K562 (cell line): Measurements from ENCODE around the gene RCOR2. TPM values are rescaled to one million over a fixed set of nuclear protein-coding genes. Genes with fewer than 3 reads are reported as not detected.

Source experiments
- C11orf30 ChIP-seq: fragments of 450-650 bp; IDR thresholded peaks from 2 replicates; pipeline ENCODE4 v1.6.1; 2016; ENCODE audit warnings: low read depth, mild to moderate bottlenecking
- GABPA ChIP-seq: fragments of 200-800 bp; sonication (Bioruptor generic); conservative IDR thresholded peaks from 2 replicates; pipeline ENCODE4 v1.6.1; 2016; ENCODE audit warnings: low read depth, missing genetic modification characterization, missing compliant biosample characterization
- HNRNPK ChIP-seq: fragments of 200-400 bp; formaldehyde crosslinking; IDR thresholded peaks from one replicate; pipeline ENCODE4 v1.6.1; 2018; ENCODE audit warnings: mild to moderate bottlenecking, low read depth, low read length; ENCODE audit not compliant: poor library complexity, severe bottlenecking
- MECOM ChIP-seq: fragments of 250-450 bp; sonication (Bioruptor Pico); IDR thresholded peaks from 2 replicates; pipeline ENCODE4 v1.8.0; 2022; ENCODE audit warnings: inconsistent platforms
- POU5F1 ChIP-seq: fragments of 150-350 bp; IDR thresholded peaks from 2 replicates; pipeline ENCODE4 v1.6.1; 2014; ENCODE audit warnings: borderline replicate concordance, low read length, low read depth, mild to moderate bottlenecking; ENCODE audit not compliant: partially characterized antibody
- RBM25 ChIP-seq: fragments of 200-400 bp; formaldehyde crosslinking; IDR thresholded peaks from 2 replicates; pipeline ENCODE4 v1.6.1; 2018; ENCODE audit warnings: low read length, low read depth, moderate library complexity; ENCODE audit not compliant: severe bottlenecking
- RBM34 ChIP-seq: fragments of 200-400 bp; formaldehyde crosslinking; IDR thresholded peaks from 2 replicates; pipeline ENCODE4 v1.6.1; 2018; ENCODE audit warnings: low read length, borderline replicate concordance; ENCODE audit not compliant: insufficient read depth
- SP2 ChIP-seq: IDR thresholded peaks from 2 replicates; pipeline ENCODE4 v1.6.1; 2011; ENCODE audit warnings: mild to moderate bottlenecking, low read depth, low read length, moderate library complexity; ENCODE audit not compliant: poor library complexity, severe bottlenecking; ENCODE audit errors: extremely low read depth
- TARDBP ChIP-seq: fragments of 450-650 bp; IDR thresholded peaks from 2 replicates; pipeline ENCODE4 v1.6.1; 2016
- ZNF224 ChIP-seq: sonication (generic); formaldehyde crosslinking; IDR thresholded peaks from 2 replicates; pipeline ENCODE4 v1.8.0; 2022; ENCODE audit warnings: mild to moderate bottlenecking, missing genetic modification reagents
- ZNF75A ChIP-seq: fragments of 450-650 bp; formaldehyde crosslinking; IDR thresholded peaks from 2 replicates; pipeline ENCODE4 v1.4.0; 2020; ENCODE audit warnings: mild to moderate bottlenecking
- polyA plus RNA-seq, 8 experiments: library from polyadenylated mRNA; depleted of rRNA in 4 of 8; stranded (reverse) in 5 of 8; unstranded in 3 of 8; fragments of >200 nt; fragmentation: Nextera tagmentation in 2 of 8; fragmentation: Illumina TruSeq in 1 of 8; extraction: Ambion mirVana in 2 of 8; extraction: Trizol in 1 of 8; gene quantifications; 2 replicates each; pipeline versions ENCODE4 v1.2.1 to v1.2.3, GENCODE V29; 2011 to 2014; ENCODE audit warnings: inconsistent platforms in 1 of 8, missing spikeins in 1 of 8
- total RNA-seq, 7 experiments: library from RNA; depleted of rRNA in 6 of 7; stranded (reverse); fragments of >200 nt in 6 of 7; fragmentation: Illumina TruSeq in 2 of 7; extraction: Trizol in 2 of 7; gene quantifications; 2 replicates each; pipeline versions ENCODE4 v1.2.1 to v1.2.3, GENCODE V29; 2011 to 2021; ENCODE audit warnings: low replicate concordance in 1 of 7
- TF ChIP-seq, protein P1 (sequence below): fragments of 250-450 bp; sonication (Bioruptor Pico); IDR thresholded peaks from 2 replicates; pipeline ENCODE4 v1.9.0; 2021; ENCODE audit warnings: mild to moderate bottlenecking, inconsistent platforms
- TF ChIP-seq, protein P2 (sequence below): sonication (generic); formaldehyde crosslinking; IDR thresholded peaks from 2 replicates; pipeline ENCODE4 v1.4.0; 2020; ENCODE audit warnings: mild to moderate bottlenecking, missing genetic modification reagents

RCOR2 gene
- total and polyA plus RNA-seq, 9 of the 15 experiments (the other 6 are each of a cell fraction or from before 2014, with no cell fraction given) = 0.04 to 6.5 (median 2.5) TPM; not detected in 1

DNA sequence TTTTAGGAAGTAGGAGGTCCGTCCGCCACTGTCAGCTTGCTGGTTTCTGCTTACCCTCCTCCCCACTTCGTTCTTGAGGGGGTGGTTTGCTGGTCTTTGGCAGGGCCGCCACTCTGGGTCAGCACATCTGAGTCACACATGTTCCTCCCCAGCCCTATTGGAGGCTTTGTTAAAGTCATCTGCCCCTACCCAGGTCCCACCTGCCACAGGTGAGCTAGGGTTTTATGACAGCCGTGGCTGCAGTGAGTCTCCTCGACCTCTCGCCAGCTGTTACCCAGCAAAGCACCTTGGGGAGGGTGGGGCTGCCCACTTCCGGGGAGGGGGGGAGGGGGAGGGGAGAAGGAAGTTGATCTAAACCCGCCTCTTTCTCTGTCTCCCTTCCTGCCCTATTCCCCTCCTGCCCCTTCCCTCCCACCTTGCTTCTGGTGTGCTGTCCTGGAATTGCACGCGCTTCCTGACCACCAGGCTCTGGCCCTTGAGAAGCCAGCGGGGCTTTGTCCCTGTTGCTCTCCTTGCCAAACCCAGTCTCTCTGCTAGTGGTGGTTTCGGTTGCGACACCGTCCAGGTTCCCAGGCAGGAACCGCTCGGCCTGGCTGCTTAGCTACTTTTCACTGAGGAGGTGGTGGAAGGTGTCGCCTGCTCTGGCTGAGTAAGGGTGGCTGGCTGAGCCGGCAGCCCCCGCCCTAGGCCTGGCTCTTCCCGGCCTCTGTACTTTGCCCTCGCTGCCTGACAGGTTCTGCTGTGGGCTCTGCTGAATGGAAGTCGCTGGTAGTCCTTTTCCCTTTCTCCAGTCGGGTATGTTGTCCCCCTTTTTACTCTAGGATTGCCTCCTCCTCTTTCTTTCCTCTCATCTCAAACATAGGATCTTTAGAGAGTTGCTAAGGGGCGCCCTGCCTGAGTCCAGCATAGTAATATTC is 28.5 kb downstream of the RCOR2 start (continued):
- TF ChIP-seq, protein P1, sequence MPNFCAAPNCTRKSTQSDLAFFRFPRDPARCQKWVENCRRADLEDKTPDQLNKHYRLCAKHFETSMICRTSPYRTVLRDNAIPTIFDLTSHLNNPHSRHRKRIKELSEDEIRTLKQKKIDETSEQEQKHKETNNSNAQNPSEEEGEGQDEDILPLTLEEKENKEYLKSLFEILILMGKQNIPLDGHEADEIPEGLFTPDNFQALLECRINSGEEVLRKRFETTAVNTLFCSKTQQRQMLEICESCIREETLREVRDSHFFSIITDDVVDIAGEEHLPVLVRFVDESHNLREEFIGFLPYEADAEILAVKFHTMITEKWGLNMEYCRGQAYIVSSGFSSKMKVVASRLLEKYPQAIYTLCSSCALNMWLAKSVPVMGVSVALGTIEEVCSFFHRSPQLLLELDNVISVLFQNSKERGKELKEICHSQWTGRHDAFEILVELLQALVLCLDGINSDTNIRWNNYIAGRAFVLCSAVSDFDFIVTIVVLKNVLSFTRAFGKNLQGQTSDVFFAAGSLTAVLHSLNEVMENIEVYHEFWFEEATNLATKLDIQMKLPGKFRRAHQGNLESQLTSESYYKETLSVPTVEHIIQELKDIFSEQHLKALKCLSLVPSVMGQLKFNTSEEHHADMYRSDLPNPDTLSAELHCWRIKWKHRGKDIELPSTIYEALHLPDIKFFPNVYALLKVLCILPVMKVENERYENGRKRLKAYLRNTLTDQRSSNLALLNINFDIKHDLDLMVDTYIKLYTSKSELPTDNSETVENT (CRISPR knock-in tag) = no peak
- TF ChIP-seq, protein P2, sequence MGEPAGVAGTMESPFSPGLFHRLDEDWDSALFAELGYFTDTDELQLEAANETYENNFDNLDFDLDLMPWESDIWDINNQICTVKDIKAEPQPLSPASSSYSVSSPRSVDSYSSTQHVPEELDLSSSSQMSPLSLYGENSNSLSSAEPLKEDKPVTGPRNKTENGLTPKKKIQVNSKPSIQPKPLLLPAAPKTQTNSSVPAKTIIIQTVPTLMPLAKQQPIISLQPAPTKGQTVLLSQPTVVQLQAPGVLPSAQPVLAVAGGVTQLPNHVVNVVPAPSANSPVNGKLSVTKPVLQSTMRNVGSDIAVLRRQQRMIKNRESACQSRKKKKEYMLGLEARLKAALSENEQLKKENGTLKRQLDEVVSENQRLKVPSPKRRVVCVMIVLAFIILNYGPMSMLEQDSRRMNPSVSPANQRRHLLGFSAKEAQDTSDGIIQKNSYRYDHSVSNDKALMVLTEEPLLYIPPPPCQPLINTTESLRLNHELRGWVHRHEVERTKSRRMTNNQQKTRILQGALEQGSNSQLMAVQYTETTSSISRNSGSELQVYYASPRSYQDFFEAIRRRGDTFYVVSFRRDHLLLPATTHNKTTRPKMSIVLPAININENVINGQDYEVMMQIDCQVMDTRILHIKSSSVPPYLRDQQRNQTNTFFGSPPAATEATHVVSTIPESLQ (CRISPR knock-in tag) = 0 out of 2 replicates have a peak, but pooled peaks have one; percentile 35
- no peak for TF ChIP-seq RBM25
- no peak for TF ChIP-seq HNRNPK
- no peak for TF ChIP-seq TARDBP
- TF ChIP-seq RBM34 = no peak
- TF ChIP-seq ZNF75A = no peak
- peak; percentile 93 for TF ChIP-seq GABPA (tag)
- no peak for TF ChIP-seq C11orf30
- TF ChIP-seq ZNF224 (CRISPR knock-in tag) = no peak
- TF ChIP-seq SP2 = no peak
- no peak for TF ChIP-seq MECOM (CRISPR knock-in tag)
- no peak for TF ChIP-seq POU5F1
